HG03103 (cell line): ENCODE data around the gene TCF7L1.

Experiments used
- ATAC-seq: cut with Tn5 transposase; IDR thresholded peaks from one replicate; pipeline ENCODE4 v1.9.1; 2021; ENCODE audit warnings: low read depth; ENCODE audit not compliant: unreplicated experiment

The TCF7L1 gene

DNA sequence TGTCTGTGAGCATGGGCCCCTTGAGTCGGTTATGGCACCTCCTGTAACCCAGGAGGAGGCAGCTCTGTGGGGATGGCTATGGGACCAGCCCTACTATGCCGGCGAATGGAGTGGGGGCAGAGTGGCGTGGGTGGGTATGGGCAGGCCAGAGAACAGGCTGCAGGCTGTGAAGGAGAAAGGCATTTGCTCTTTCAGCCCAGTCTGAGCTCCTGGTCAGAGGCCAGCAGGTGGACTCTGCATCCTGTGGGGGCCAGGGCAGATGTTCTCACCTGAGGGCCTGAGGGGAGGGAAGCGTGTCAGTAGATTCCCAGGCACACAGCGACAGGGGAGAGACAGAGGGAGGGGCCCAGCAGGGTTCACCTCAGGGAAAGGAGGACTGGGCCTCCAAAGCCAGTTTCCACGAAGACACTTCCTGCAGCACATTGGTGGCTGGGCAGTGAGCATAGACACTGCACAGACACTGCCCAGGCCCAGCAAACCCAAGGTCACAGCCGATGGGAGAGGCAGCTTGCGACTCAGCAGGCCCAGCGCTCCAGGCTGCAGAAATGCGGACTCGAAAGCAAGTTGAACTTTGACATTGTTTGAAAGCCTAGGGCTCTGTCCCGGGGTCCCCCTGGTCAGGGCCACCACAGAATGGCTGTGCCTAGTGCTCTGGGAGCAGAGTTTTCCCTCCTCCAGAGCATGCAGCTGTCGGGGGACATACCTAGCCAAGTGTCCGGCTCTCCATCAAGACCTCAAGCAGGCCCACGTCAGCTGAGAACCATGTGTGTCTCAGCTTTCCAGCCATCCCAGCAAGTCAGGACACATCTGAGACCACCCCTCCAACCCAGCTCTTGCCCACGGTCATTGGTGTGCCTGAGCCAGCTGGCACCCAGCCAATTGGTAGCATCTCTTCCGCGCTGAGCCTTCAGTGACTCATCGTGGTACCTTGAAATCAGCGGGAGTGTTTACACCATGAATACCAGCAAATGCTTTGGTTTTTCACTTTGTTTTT lies 140.8 kb downstream of the TCF7L1 start:
- no peak for ATAC-seq

DNA sequence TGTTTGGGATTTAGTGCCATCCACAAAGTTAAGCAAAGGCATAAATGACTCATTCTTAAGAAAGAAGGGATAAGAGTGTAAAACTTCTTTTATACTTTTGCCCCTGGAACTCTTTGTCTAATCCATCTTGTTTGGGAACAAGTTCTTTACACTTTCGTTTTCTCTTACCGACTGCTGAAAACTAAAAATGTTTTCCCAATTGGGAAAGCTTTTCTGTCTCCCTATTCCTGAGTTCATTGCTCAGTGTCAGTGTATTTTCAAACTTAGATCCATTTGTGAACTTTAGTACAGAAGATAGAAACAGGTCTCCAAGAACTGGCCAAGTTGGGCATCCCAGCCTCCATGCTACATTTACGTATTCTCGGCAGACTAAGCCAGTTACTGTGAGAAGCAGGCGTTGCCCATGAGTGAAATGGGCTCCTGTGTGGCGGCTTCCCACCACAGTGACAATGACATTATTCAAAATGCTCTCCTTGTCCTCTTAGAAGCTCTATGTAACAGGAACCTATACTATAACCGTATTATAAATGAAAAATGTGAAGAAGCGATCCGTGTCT lies 142.9 kb downstream of the TCF7L1 start:
- no peak for ATAC-seq

DNA sequence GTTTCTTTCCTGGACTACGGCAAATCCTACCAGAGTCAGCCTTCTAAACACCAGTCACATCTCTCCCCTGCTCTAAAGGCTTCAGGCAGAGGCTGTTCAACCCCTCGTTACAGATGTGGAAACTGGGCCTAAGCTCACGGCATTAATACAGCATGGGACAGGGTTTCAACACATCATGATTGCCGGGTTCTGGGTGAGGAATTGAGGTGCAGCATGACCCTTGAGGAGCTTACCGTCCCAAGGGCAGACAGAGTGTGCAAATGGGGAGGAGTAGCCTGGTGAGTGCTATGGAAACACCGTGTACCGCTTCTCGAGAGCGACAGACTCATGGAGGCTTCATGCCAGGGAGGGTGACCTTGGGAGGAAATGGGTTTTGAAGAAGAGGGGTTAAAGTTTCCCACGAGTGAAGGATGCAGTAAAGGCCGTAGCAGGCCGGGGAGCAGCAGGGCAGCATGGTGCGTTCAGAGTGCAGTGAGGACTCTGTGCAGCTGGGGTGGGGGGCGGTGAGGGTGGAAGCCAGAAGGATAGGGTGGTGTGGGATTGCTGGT lies 143.5 kb downstream of the TCF7L1 start:
- no peak for ATAC-seq

DNA sequence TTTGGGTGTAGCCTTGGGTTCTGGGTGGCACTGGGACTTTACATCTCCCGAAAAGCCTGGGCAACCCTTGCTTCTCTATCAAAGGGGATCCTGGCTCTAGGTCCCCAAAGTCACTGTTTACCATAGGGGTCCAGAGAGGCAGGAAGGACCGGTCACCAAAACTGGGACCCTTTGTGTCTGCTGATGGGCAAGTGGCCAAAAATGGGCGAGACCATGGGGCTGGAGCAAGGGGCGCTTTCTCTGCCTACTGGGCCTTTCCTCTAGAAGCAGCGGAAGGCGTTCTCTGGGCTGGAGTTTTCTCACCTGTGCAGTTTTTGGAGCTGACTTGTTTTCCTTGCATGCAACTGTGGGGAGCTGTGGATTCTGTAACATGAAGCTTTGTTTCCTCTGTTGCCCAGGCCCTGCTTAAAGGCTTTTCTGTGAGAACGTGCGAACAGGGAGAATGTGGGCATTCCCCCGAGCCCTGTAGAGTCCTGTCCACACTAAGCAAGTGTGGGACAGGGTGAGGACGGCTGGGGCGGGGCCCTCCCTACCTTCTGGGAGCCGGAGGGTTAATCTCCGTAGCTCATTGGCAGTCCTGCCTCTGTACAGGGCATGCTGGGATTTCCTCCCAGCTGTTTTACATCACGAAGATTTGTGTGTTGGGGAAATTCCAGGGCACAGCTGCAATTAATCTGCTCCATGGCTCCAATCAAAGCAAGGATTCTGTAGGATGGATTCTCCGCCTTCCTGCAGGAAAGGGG lies 144.4 kb downstream of the TCF7L1 start:
- no peak for ATAC-seq

DNA sequence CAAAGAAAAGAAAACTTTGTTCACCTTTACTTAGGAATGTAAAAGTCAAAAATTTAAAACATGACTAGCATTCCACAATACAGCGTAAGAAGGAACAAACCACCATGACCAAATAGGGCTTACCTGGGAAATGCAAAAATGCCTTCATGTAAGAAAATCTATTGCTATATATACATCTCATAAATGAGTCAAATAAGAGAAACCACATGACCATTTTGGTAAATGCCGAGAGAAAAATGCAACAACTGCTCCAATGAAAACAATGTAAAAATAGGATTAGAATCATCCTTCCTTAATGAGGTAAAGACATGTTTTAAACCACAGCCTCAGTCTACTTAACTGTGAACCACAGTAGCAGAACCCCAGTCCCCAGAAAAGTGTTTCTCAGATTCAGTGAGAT lies 145.2 kb downstream of the TCF7L1 start:
- no peak for ATAC-seq

DNA sequence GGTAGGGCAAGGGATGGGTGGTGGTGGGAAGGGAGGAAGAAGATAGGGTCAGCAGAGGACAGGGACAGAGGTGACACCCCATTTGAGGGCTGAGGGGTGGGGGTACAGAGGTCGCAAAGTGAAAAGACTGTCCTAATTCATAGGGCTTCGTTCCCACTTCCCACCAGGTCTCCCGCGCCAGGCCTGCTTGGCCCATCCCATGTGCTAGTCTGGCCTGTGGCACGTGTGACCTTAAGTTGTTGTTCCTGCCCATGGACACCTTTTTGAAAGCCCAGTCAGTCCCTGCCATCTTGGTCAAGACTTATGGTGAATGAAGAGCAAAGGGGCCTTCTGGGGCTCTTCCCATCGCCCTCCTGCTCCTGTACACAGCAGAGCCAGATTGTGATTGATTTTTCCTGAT lies 148.4 kb downstream of the TCF7L1 start:
- no peak for ATAC-seq

DNA sequence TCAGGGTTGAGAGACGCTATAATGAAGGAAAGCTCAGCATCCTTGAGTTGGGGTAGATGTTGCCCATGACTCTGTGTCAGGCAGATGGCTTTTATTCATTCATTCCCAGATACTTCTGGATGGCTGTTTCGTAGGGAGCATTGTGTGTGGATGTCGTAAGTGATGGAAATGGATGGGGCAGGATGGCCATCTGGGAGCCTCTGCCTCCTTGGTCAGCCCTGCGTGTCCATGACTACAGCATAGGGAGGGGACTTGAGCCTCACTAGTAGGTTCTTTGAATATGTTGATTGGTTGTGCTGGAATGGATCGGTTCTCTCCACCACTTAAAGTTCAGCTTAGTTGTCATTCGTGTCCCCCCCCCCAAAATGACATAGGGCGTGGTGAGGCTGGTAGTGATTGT lies 149.7 kb downstream of the TCF7L1 start:
- ATAC-seq, result no peak

DNA sequence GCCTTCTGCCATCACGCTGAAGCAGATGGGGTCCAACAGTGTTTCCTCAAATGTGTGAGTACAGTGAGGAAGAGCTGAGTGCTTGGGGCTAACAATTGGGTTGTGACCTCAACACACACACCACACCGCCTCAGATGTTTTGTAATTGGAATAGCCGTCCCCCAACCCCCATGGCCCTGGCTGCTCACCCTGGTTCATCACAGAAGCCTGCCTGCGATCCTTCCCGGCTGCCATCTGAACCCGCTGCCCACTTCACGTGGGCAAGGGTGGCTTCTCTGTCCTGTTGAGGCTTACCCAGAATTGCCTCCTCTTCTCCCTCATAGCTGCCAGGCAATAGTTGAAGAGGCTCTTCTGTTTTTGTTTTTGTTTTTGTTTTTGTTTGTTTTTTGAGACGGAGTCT lies 150.4 kb downstream of the TCF7L1 start:
- no peak for ATAC-seq

DNA sequence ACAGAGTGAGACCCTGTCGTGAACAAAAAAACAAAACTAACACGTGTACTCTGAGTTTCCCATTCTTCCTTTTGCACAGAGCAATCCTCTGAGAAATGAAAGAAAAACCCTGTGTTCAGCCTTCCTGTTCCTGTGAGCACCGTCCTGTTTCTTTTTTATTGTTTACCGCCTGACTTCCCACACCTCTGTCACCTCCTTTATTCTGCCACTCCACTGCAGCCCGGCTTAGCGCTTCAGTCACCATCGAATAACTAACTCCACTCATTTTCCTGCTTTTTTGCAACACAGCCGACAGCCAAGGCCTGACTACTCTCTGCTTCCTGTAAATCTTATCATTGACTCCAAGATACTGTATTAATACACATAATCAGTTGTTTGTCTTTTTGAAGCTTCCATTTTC lies 153.7 kb downstream of the TCF7L1 start:
- ATAC-seq, result no peak

DNA sequence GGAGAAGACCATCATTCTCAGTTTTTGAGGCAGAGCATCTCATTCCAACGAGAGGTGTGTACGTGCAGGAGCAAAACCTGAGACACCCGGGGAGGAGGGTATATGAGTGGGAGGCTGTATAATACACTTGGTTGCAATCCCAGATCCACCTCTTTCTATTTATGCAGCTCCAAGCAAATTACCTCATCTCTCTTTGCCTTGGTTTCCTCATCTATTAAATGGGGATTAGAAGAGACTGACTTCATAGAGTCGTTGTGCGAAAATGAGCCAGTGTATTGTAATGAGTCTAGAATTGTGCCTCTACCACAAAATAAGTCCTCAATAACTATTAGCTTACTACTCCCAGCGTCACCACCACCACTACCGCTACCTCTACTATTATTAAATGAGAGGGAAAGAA lies 154.5 kb downstream of the TCF7L1 start:
- ATAC-seq, result no peak

DNA sequence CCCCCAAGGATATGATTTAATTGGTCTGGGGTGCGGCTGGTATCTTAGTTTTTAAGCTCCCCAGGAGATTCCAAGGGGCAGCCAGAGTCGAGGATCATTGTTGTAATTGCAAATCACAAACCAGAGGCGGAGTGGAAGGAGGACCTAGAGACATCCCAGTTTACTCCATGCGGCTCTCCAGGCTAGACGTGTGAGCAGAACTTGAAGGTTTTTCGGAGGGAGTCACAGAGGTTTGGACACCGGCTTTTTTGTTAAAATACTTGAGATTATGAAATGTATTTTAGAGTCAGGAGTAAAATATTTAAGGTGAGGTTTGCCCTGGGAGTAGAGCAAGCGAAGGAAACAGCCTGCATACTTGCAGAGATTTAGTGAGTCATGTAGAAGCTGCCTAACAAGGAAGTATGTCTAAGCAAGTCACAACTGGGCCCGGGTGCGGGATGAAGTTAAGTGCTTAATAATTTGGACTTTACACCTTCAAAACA lies 155.1 kb downstream of the TCF7L1 start:
- no peak for ATAC-seq

DNA sequence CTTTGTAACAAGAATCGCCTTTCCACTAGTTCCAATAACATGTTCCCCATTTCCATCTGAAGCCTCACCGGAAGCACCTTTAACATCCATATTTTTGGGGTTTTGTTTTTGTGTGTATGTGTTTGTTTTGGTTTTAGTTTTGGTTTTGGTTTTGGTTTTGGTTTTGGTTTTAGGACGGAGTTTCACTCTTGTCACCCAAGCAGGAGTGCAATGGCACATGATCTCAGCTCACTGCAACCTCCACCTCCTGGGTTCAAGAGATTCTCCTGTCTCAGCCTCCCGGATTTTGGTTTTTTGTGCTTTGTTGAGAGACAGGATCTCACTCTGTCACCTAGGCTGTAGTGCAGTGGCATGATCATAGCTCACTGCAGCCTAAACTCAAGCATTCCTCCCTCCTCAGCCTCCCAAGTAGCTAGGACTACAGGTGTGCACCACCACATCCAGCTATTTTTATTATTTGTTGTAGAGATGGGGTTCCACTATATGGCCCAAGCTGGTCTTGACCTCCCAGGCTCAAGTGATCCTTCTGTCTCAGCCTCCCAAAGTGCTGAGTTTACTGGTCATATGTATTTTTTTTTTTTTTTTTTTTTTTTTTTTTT lies 158.3 kb downstream of the TCF7L1 start:
- no peak for ATAC-seq

DNA sequence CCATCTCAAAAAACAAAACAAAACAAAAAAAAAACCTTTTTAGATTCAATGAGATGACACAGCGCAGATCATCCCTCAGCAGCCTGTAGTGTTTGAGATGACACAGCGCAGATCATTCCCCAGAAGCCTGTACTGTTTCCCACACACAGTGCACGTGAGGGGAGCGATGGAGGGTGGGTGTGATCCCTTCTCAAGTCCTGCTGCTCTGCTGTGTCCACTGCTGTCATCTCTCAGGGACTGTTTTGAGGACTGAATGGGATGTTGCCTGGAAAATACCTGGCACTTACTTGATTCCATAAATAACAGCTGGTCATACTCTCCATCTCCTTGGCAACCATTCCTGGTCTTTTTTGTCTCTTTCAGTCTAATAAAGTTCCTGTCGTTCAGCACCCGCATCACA lies 168.9 kb downstream of the TCF7L1 start:
- ATAC-seq, result no peak

DNA sequence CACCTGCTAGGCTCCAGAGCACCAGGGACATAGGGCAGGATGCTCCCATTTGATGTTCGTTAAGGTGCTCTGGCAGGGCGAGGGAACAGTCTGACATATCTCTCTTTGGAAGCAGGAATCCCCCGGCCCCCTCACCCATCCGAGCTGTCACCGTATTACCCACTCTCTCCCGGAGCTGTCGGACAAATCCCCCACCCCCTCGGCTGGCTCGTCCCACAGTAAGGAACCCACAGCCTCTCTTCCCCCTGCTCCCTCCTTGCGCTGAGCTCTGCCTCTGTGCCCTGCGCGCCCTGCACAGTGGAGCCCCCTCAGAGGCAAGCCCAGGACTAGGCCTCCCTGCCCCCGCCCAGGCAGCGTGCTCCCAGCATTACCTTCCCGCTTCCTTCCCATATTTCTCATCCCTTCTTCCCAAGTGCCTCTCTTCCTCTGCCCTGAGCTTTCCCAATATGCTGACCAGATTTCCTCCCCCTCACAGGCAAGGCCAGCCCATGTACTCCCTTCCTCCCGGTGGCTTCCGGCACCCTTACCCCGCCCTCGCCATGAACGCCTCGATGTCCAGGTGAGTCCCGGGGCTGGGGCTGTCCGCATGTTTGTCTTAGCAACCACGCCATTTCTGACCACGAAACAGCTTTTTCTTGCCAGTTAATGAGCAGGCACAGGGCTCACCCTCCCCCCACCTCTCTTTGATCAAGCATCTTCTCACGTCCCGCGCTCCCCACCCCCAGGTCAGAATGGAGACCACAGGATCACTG lies 170.8 kb downstream of the TCF7L1 start:
- no peak for ATAC-seq

DNA sequence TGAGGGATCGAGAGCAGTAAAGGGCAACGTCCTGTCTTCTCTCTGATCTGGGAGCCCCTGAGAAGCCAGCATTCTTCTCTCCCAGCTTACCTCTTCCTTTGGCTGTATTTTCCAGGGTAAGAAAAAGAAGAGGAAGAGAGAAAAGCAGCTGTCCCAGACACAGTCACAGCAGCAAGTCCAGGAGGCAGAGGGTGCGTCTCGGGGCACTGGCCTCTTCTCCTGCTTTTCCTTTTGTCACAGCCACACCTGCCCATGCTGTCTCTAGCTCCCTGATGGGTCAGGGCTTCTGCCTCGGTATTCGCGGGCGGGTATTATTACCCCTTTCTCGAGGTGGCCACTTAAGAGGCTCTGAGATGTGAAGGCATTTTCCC lies 174.3 kb downstream of the TCF7L1 start:
- ATAC-seq, result no peak

DNA sequence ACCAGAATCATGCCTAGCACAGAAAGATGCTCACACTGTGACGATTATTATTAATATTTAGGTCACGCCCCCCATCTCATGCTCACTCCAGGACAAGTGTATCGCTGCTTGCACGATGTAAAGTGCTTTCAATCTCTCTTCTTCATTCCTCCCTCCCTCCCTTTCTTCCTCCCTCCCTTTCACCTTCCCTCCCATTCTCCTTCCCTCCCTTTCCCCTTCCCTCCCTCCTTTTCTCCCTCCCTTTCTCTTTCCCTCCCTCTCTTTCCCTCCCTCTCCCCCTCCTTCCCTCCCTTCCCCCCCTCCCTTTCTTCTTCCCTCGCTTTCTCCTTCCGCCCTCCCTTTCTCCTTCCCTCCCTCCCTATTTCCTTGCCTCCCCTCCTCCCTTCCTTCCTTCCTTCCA lies 175.0 kb downstream of the TCF7L1 start:
- ATAC-seq, result no peak

DNA sequence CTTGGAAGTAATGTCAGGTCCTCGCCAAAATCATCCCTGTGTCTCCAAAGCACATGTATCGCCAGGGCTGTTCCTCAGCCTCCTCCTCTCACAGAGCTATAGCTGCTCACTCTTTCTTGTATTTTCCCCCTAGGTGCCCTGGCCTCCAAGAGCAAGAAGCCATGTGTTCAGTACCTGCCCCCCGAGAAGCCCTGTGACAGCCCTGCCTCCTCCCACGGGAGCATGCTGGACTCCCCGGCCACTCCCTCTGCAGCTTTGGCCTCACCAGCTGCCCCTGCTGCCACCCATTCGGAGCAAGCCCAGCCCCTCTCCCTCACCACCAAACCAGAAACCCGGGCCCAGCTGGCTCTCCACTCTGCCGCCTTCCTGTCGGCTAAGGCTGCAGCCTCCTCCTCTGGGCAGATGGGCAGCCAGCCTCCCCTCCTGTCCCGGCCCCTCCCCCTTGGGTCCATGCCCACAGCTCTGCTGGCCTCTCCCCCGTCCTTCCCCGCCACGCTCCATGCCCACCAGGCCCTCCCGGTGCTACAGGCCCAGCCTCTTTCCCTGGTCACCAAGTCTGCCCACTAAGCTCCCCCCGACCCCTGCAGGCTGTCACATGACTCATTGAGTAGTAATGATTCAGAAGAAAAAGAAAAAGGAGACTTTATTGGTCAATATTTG lies 175.8 kb downstream of the TCF7L1 start:
- ATAC-seq, result no peak

DNA sequence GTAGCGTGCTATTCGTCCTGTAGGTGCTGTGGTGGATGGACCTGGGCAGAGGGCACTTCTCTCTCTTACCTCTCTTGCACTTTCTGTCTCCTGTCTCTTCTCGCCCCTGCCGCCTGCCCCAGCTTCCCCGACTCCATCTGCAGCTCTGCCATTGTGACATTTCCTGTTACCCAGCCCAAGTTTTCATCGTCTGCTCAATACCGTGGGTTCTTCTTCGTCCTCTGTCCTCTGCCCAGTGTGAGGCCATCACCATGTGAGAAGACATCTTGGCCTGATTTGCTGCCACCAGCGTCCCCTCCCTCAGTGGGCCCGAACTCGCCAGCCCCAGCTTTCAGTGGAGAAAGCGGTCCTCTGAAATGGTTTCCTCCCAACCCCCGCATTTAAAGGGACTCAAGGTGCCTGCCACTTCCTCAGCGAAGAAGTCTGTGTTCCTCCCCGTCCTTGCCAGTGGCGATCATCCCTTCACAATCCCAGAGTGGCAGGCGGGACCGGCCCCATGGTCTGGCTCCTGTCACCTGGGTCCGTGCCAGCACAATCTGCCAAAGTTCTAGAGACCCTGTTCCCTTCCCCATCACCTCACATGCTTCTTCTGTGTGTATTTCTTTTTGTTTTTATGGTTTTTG lies 176.6 kb downstream of the TCF7L1 start:
- ATAC-seq, result no peak

DNA sequence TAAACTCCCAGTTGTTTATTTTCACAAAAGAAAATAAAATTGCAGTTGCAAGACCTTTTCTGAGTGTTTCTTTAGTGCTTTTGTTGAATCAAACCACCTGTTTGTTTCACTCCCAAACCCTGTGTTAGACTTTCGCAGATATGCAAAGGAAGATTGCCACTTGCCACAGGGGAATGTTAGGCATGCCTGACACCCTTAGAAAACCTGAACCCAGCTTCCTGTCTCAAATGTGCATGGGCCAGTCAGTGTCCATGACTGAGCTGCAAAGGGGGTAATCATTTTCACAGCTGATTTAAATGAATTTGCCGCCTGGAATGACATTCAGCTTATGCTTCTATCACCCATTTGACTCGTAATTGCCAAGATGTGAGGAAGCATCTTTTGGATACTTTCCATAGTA lies 177.1 kb downstream of the TCF7L1 start:
- ATAC-seq, result no peak
